GM21619 (cell line): ENCODE results near the gene THAP4.

Experiments
- ATAC-seq: cut with Tn5 transposase; IDR thresholded peaks from one replicate; pipeline ENCODE4 v1.9.1; 2021; ENCODE audit not compliant: unreplicated experiment

Gene THAP4, protein sequence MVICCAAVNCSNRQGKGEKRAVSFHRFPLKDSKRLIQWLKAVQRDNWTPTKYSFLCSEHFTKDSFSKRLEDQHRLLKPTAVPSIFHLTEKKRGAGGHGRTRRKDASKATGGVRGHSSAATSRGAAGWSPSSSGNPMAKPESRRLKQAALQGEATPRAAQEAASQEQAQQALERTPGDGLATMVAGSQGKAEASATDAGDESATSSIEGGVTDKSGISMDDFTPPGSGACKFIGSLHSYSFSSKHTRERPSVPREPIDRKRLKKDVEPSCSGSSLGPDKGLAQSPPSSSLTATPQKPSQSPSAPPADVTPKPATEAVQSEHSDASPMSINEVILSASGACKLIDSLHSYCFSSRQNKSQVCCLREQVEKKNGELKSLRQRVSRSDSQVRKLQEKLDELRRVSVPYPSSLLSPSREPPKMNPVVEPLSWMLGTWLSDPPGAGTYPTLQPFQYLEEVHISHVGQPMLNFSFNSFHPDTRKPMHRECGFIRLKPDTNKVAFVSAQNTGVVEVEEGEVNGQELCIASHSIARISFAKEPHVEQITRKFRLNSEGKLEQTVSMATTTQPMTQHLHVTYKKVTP

DNA sequence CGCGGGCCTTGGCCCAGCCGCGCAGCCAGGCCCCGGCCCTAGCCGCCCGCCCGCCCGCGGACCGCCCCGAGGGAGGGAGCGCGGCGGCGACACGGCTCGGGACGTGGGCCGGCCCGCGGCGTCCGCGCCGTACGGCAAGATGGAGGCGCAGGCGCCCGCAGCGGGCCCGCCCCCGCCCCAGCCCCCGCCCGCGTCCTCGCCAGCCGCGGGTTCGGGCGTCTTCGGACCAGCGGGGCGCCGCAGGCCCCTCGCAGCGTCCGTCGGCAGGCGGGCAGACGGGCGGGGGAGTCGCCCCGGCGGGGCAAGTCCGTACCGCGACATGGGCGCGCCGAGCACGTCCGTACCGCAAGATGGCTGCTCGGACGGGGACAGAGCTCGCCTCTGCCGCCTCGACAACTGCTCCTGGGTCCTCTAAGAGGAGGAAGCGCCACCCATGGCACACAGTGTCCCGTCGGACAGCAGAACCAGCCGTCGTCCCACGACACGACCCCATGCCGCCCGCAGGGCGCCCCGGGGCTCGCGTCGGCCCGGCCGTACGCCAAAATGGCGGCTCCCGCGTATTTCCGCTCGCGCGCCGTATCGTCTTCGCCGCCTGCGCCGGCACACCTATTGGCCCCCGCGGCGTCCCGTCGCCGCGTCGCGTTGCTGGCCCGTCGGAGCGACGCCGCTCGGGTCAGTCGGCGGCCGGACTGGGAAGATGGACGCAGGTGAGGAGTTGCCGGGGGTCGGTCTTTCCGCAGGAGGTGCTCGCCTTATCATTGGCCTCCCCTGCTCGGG lies at the start of gene THAP4, which contains the start of gene ATG4B:
TSS of gene THAP4 (minus strand) at position 141 of the 777 bp plus-strand sequence. CDS start 141 bp downstream, outside the sequence.
TSS of gene ATG4B (plus strand) at position 676 of the 777 bp plus-strand sequence. CDS start at position 698, 22 bp downstream.
- peak; percentile 66 for ATAC-seq

GRCh38 chr2:241686324-241686649 lies 49.3 kb upstream of the THAP4 start:
- ATAC-seq: no peak

- ATAC-seq: no peak
Measured at GRCh38 chr2:241680827-241681599, 44.1 kb upstream of the THAP4 start.

DNA sequence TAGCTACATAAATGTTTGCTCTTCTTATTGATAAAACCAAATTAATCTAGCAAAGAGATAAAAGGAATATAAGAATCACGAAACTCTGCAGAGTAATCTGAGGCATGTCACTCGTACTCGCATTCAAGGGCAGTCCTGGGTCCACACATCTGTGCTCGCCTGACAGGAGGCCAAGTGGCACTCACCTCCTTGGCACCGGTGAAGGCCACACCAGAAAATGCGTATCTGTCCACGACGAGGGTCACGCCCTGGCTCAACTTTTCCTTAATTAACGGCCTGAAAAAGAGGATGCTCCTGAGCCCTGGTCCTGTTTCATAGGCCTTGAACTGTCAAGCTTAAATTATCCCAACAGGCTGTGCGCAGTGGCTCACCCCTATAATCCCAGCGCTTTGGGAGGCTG lies 43.1 kb upstream of the THAP4 start:
- no peak for ATAC-seq

DNA sequence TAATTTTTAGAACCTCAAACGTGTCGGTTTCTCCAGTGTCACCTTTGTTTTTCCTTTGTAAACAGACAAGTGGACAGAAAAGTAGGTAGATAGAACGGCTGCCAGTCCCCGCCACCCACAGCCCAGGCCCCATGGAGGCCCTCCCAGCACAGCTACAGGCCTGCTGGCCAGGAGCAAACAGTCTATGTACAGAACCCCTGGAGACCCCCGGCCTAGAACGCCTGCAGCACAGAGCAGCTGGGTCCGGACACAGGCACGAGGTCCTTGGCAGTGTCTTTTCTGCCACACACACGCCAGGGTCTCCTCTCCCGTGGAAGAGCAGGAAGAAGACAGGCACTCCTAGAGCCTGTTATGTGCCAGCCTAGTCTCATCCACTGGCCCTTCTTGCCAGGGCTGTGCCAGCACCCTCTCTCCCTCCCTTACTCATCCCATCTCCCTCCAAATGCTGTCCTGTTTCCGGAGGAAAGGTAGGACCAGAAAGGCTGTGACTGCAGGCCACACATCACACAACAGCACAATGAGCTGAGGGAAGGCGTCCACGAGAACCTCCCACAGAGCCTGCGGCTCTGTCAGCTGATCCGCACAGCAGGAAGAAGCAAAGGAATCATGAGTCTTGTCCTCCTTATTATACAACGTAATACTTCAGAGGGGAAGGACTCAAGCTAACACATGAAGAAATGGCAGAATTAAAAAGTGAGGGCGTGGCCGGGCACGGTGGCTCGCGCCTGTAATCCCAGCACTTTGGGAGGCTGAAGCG lies 42.0 kb upstream of the THAP4 start:
- ATAC-seq: no peak

- no peak for ATAC-seq
Measured at GRCh38 chr2:241678307-241678706, 41.3 kb upstream of the THAP4 start.

DNA sequence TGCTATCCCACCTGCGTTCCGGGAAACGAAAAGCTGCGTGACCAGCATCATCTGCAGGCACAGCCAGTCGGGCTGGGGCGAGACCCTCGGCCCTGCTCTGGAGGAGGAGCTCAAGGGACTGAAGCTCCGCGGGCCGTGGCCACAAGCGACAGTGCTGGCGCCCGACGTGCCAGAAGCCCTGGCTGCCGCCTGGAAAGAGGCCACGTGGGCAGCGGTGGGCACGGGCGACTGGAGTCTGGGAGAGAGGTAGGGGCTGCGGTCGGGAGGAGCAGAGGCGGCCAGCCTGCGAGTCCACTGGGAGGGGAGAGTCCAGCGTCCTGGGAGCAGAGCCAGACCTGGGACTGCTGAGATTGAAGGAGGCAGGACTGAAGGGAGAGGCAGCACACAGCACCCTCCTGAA lies 40.4 kb upstream of the THAP4 start:
- no peak for ATAC-seq

- no peak for ATAC-seq
Measured at GRCh38 chr2:241676665-241677064, 39.7 kb upstream of the THAP4 start.

DNA sequence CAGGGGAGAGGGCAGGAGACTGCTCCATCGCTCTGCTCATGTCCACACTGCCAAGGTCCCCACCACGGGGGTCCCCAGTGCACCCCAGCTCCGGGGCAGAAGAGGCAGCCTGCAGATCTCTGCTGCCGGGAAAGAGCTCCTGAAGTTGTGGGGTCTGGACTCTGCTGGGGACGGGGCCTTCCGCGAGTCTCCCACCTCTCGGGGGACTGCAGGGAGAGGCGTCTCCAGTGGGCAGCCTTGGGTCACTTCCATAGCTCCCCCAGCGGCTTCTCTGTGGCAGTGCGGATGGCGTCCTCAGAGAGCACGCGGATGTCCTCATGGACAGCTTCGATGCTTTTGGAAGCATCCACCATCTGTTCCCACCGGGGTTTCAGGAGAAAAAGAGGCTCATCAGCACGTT lies 38.9 kb upstream of the THAP4 start:
- ATAC-seq: no peak

DNA sequence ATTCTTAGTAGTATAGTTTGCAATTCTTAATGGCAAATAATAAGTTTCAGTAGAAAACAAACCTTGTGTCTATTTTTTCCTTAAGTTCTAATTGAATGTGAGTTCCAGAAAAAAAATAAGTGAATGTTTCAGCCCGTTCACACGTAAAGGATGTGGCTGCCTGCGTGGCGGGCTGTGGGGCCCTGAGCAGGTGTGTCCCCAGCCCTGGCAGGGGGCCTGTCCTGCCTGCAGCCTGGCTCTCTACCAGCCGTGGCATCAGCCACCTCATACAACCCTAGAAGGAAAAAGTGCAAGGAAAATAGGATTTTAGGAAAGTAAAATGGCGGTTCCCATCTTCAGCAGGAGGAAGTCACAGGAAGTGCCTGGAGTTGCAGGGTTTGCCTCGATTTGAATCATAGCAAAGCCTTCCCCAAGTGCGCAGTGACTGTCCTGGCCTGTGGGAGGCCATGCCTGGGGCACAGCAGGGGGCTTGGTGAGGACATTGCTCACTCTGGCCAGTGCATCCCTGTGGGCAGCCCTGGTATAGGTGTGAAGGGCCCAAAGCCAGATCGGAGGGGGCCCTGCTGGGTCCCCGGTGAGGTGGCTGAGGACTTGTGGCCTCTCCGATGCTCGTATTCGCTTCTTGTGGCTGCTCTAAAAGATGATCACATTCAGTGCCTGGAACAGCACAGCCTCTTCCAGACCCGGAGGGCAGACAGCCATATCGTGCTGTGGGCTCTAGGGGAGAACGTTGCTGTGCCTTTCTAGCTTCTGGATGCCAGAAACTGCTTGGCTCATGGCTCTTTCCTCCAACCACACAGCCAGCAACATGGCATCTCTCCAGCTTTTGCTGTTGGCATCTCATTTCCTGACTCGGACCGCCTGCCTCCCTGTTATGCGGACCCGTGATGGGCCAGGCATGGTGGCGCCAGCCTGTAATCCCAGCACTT lies 37.1 kb upstream of the THAP4 start:
- ATAC-seq: no peak

- no peak for ATAC-seq
Measured at GRCh38 chr2:241673189-241673663, 36.3 kb upstream of the THAP4 start.

- no peak for ATAC-seq
Measured at GRCh38 chr2:241672243-241673188, 35.6 kb upstream of the THAP4 start.

DNA sequence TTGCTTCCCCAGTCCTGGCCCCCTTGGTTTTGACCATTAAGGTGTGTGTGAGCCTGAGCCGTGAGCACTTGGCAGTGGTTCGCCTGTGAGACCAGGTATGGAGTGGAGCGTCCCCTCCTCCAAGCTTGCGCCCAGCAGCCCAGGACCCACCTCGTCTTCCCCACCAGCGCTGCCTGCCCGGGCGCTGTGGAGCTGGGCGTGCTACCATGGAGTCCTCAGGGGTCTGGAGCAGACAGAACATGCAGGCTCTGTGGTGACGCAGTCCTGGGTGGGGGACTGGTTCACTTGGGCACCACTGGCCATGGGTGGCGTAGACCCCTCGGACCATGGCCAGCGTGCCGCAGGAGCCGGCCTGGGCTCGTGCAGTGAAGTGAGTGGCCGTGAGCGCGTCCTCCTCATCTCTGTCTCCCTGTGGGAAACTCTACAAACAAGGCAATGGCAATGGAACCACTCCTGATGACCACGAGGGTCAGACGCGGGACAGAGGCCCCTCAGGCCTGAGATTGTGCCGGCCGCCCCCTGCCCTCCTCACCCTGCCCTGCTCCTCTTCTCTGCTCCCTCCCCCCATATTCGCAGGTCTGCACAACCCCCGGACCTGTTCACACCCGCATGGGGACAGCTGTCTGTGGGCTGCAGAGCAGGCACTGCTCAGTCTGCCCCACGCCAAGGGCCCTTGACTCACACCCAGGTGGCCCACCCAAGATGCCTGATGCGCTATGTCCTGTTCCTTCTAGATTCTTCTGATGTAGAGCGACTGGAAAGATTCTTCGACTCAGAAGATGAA lies 34.7 kb upstream of the THAP4 start:
- no peak for ATAC-seq

- ATAC-seq: no peak
Measured at GRCh38 chr2:241670333-241671110, 33.6 kb upstream of the THAP4 start.

DNA sequence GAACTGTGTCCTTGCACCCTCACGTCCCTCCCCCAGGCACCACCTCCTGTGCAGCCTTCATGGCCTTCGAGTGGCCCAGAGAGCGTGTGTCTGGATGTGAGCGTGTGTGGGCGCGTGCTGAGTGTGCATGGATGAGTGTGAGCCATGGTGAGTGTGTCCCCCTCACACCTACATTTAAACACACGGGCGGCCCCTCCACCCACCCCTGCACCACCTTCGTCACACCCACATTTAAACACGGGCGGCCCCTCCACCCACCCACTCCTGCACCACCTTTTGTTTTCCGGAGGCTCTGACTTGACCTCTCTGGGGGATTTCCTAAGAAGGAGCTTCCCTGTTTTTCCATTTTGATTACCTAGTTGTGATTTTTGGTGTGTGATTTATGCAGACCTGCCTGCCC lies 31.9 kb upstream of the THAP4 start:
- no peak for ATAC-seq

- no peak for ATAC-seq
Measured at GRCh38 chr2:241668354-241668753, 31.4 kb upstream of the THAP4 start.
